HEK293 (cell line): Measurements from ENCODE around the gene ASTN2.

Source experiments
- CTCF ChIA-PET: fragments of 350-600 bp; formaldehyde crosslinking; extraction: SDS; loops from one replicate; lab custom pipeline; 2021; ENCODE audit warnings: antibody characterized with exemption; lab: Yijun Ruan, JAX
- POLR2A ChIA-PET: fragments of 300-600 bp; formaldehyde crosslinking; extraction: SDS; loops from one replicate; lab custom pipeline; 2020; ENCODE audit warnings: antibody characterized with exemption, inconsistent platforms; lab: Yijun Ruan, JAX
- H3K27ac ChIP-seq: fragments of 200-500 bp; sonication (Bioruptor generic); 2 replicates; pipeline ENCODE4 v1.5.1; 2014; ENCODE audit warnings: low read depth, low read length, control low read depth, inconsistent platforms; ENCODE audit errors: extremely low read depth
- H3K36me3 ChIP-seq, 2 experiments: fragments of 200-500 bp in 1 of 2; sonication (Bioruptor generic) in 1 of 2; 1 replicate in 1 of 2; 2 replicates in 1 of 2; pipeline ENCODE4 v1.5.1; 2014 to 2017; ENCODE audit warnings: inconsistent platforms in 2 of 2, low read length in 2 of 2; ENCODE audit not compliant: control insufficient read depth in 2 of 2, insufficient read depth in 1 of 2
- H3K4me1 ChIP-seq: fragments of 200-500 bp; sonication (Bioruptor generic); 2 replicates; pipeline ENCODE4 v1.5.1; 2014; ENCODE audit warnings: mild to moderate bottlenecking, low read length, inconsistent platforms; ENCODE audit not compliant: control insufficient read depth, insufficient read depth
- H3K4me3 ChIP-seq: 2 replicates; pipeline ENCODE4 v1.5.1; 2011; ENCODE audit warnings: low read depth, mild to moderate bottlenecking, control low read depth, low read length, moderate library complexity
- H3K9me3 ChIP-seq: fragments of 200-500 bp; sonication (Bioruptor generic); 2 replicates; pipeline ENCODE4 v1.5.1; 2014; ENCODE audit warnings: low read depth, low read length, inconsistent platforms; ENCODE audit not compliant: control insufficient read depth, insufficient read depth
- AEBP2 ChIP-seq: fragments of 450-650 bp; formaldehyde crosslinking; IDR thresholded peaks from 2 replicates; pipeline ENCODE4 v1.5.1; 2016; ENCODE audit warnings: missing biosample characterization, missing genetic modification characterization, borderline replicate concordance
- GLI4 ChIP-seq: fragments of 450-650 bp; formaldehyde crosslinking; IDR thresholded peaks from 2 replicates; pipeline ENCODE4 v1.5.1; 2016; ENCODE audit warnings: missing biosample characterization, missing genetic modification characterization
- OVOL3 ChIP-seq: fragments of 450-650 bp; formaldehyde crosslinking; IDR thresholded peaks from 2 replicates; pipeline ENCODE4 v1.5.1; 2016; ENCODE audit warnings: missing biosample characterization, missing genetic modification characterization
- PRDM10 ChIP-seq: fragments of 450-650 bp; formaldehyde crosslinking; IDR thresholded peaks from 2 replicates; pipeline ENCODE4 v1.5.1; 2016; ENCODE audit warnings: missing biosample characterization, missing genetic modification characterization
- SP3 ChIP-seq: fragments of 450-650 bp; formaldehyde crosslinking; IDR thresholded peaks from 2 replicates; pipeline ENCODE4 v1.5.1; 2016; ENCODE audit warnings: missing biosample characterization, missing genetic modification characterization
- WT1 ChIP-seq: fragments of 450-650 bp; formaldehyde crosslinking; IDR thresholded peaks from 2 replicates; pipeline ENCODE4 v1.5.1; 2016; ENCODE audit warnings: missing biosample characterization, missing genetic modification characterization
- ZNF140 ChIP-seq: fragments of 450-650 bp; formaldehyde crosslinking; IDR thresholded peaks from 2 replicates; pipeline ENCODE4 v1.5.1; 2016; ENCODE audit warnings: missing biosample characterization, missing genetic modification characterization
- ZNF155 ChIP-seq: fragments of 450-650 bp; formaldehyde crosslinking; IDR thresholded peaks from 2 replicates; pipeline ENCODE4 v1.5.1; 2016; ENCODE audit warnings: missing biosample characterization, missing genetic modification characterization
- ZNF26 ChIP-seq: fragments of 450-650 bp; formaldehyde crosslinking; IDR thresholded peaks from 2 replicates; pipeline ENCODE4 v1.5.1; 2016; ENCODE audit warnings: missing biosample characterization, missing genetic modification characterization
- ZNF362 ChIP-seq: fragments of 450-650 bp; formaldehyde crosslinking; IDR thresholded peaks from 2 replicates; pipeline ENCODE4 v1.5.1; 2016; ENCODE audit warnings: missing biosample characterization, missing genetic modification characterization
- ZNF391 ChIP-seq: fragments of 450-650 bp; formaldehyde crosslinking; IDR thresholded peaks from 2 replicates; pipeline ENCODE4 v1.5.1; 2016; ENCODE audit warnings: low read depth, missing biosample characterization, missing genetic modification characterization, borderline replicate concordance
- ZNF514 ChIP-seq: fragments of 450-650 bp; formaldehyde crosslinking; IDR thresholded peaks from 2 replicates; pipeline ENCODE4 v1.5.1; 2016; ENCODE audit warnings: missing biosample characterization, missing genetic modification characterization
- ZNF521 ChIP-seq: fragments of 450-650 bp; formaldehyde crosslinking; IDR thresholded peaks from 2 replicates; pipeline ENCODE4 v1.5.1; 2017; ENCODE audit warnings: missing biosample characterization, mild to moderate bottlenecking, missing genetic modification characterization
- ZNF549 ChIP-seq: fragments of 450-650 bp; IDR thresholded peaks from 2 replicates; pipeline ENCODE4 v1.5.1; 2018; ENCODE audit warnings: missing biosample characterization, missing genetic modification characterization, mild to moderate bottlenecking, inconsistent platforms, moderate library complexity
- ZNF560 ChIP-seq: fragments of 450-650 bp; formaldehyde crosslinking; IDR thresholded peaks from 2 replicates; pipeline ENCODE4 v1.5.1; 2017; ENCODE audit warnings: missing biosample characterization, missing genetic modification characterization, borderline replicate concordance
- ZNF561 ChIP-seq: fragments of 450-650 bp; IDR thresholded peaks from 2 replicates; pipeline ENCODE4 v1.5.1; 2018; ENCODE audit warnings: missing biosample characterization, missing genetic modification characterization, borderline replicate concordance
- ZNF596 ChIP-seq: fragments of 450-650 bp; IDR thresholded peaks from 2 replicates; pipeline ENCODE4 v1.5.0; 2018; ENCODE audit warnings: missing biosample characterization, mild to moderate bottlenecking, missing genetic modification characterization, moderate library complexity
- ZNF624 ChIP-seq: fragments of 450-650 bp; formaldehyde crosslinking; IDR thresholded peaks from 2 replicates; pipeline ENCODE4 v1.5.1; 2017; ENCODE audit warnings: missing biosample characterization, missing genetic modification characterization
- ZNF837 ChIP-seq: fragments of 450-650 bp; formaldehyde crosslinking; IDR thresholded peaks from 2 replicates; pipeline ENCODE4 v1.5.1; 2016; ENCODE audit warnings: missing biosample characterization, missing genetic modification characterization

The ASTN2 gene

GRCh38 chr9:116389541-116390302, 1025.1 kb downstream of the ASTN2 start:
- Histone ChIP-seq H3K4me3 (no peak overlapping the region), H3K9me3 (no peaks in the 10 kb centered on the region), H3K4me1 (no peaks in the 10 kb centered on the region), H3K27ac (no peak overlapping the region)
- ChIA-PET POLR2A (no interaction called here), CTCF (no interaction called here)
- TF ChIP-seq ZNF521 (tag by site-specific recombination) (no peak), WT1 (tag by site-specific recombination) (no peak), ZNF624 (tag by site-specific recombination) (no peak), ZNF549 (tag by site-specific recombination) (no peak), ZNF155 (tag by site-specific recombination) (no peak), PRDM10 (tag by site-specific recombination) (no peak), ZNF560 (tag by site-specific recombination) (no peak), ZNF837 (tag by site-specific recombination) (no peak), ZNF26 (no peak), ZNF140 (tag by site-specific recombination) (no peak), GLI4 (tag by site-specific recombination) (no peak), ZNF391 (tag by site-specific recombination) (no peak), ZNF561 (tag by site-specific recombination) (no peak), AEBP2 (tag by site-specific recombination) (no peak), SP3 (tag by site-specific recombination) (no peak), ZNF362 (tag by site-specific recombination) (no peak), OVOL3 (tag by site-specific recombination) (no peak), ZNF596 (no peak), ZNF514 (tag by site-specific recombination) (no peak)
- TF ChIP-seq, all 188 proteins: peak for 0
- no peaks in the 10 kb centered on the region for H3K36me3 ChIP-seq
